HepG2 (cell line): ENCODE results near the gene BSG. TPM values are rescaled to one million over a fixed set of nuclear protein-coding genes. Genes with fewer than 3 reads are reported as not detected.

Experiments used
- IRF2 ChIP-seq: IDR thresholded peaks from 2 replicates; pipeline ENCODE4 v1.6.1; 2018; ENCODE audit warnings: missing genetic modification reagents, missing compliant biosample characterization
- KAT2B ChIP-seq: fragments of 150-350 bp; IDR thresholded peaks from 2 replicates; pipeline ENCODE4 v1.6.1; 2014; ENCODE audit warnings: low read depth, low read length, borderline replicate concordance
- KDM5A ChIP-seq: fragments of 200-600 bp; sonication (generic); IDR thresholded peaks from 2 replicates; pipeline ENCODE4 v1.7.0; 2018; ENCODE audit warnings: antibody characterized with exemption, mild to moderate bottlenecking, low read length, borderline replicate concordance
- KIAA2018 ChIP-seq: sonication (generic); formaldehyde crosslinking; IDR thresholded peaks from 2 replicates; pipeline ENCODE4 v1.5.0; 2020; ENCODE audit warnings: mild to moderate bottlenecking, missing genetic modification reagents, borderline replicate concordance
- MAFF ChIP-seq: IDR thresholded peaks from 2 replicates; pipeline ENCODE4 v1.6.1; 2011; ENCODE audit warnings: low read depth, low read length, improper control_type of control experiment
- NFAT5 ChIP-seq: sonication (generic); formaldehyde crosslinking; IDR thresholded peaks from 2 replicates; pipeline ENCODE4 v1.4.0; 2020; ENCODE audit warnings: missing genetic modification reagents
- PHF8 ChIP-seq: sonication (generic); formaldehyde crosslinking; IDR thresholded peaks from 2 replicates; pipeline ENCODE4 v1.5.0; 2020; ENCODE audit warnings: missing genetic modification reagents
- UBTF ChIP-seq: sonication (generic); formaldehyde crosslinking; IDR thresholded peaks from 2 replicates; pipeline ENCODE4 v1.4.0; 2020; ENCODE audit warnings: mild to moderate bottlenecking, missing genetic modification reagents
- YEATS4 ChIP-seq: sonication (generic); formaldehyde crosslinking; IDR thresholded peaks from 2 replicates; pipeline ENCODE4 v1.4.0; 2020; ENCODE audit warnings: missing genetic modification reagents, borderline replicate concordance
- ZFP90 ChIP-seq: sonication (generic); formaldehyde crosslinking; IDR thresholded peaks from 2 replicates; pipeline ENCODE4 v1.8.0; 2022; ENCODE audit warnings: missing genetic modification reagents, mild to moderate bottlenecking, inconsistent platforms, borderline replicate concordance
- ZNF263 ChIP-seq: sonication (generic); formaldehyde crosslinking; IDR thresholded peaks from 2 replicates; pipeline ENCODE4 v1.4.0; 2020; ENCODE audit warnings: missing genetic modification reagents
- ZNF354B ChIP-seq: sonication (generic); formaldehyde crosslinking; IDR thresholded peaks from 2 replicates; pipeline ENCODE4 v1.8.0; 2022; ENCODE audit warnings: mild to moderate bottlenecking, missing genetic modification reagents
- polyA plus RNA-seq, 8 experiments: library from polyadenylated mRNA; depleted of rRNA in 3 of 8; stranded (reverse) in 7 of 8; unstranded in 1 of 8; fragments of >200 nt; fragmentation: Illumina TruSeq in 4 of 8; extraction: Trizol in 4 of 8; gene quantifications; 2 replicates each; pipeline versions ENCODE4 v1.2.1 to v1.2.3, GENCODE V29; 2011 to 2016; ENCODE audit warnings: low read depth in 4 of 8, missing spikeins in 1 of 8, mixed read lengths in 1 of 8; ENCODE audit not compliant: insufficient read depth in 1 of 8
- total RNA-seq, 5 experiments: library from RNA; depleted of rRNA; stranded (reverse); fragments of >200 nt; fragmentation: Illumina TruSeq; extraction: Trizol; gene quantifications; 2 replicates each; pipeline ENCODE4 v1.2.3, GENCODE V29; 2016; ENCODE audit warnings: low read depth in 1 of 5

The BSG gene
- total and polyA plus RNA-seq, 2 of the 13 experiments (the other 11 are each of a cell fraction or from before 2014, with no cell fraction given), result 309 to 754 TPM

- TF ChIP-seq ZFP90 (no peak), KIAA2018 (no peak), ZNF263 (CRISPR knock-in tag) (no peak; the same call in 1 of the 2 replicates), ZNF354B (no peak), PHF8 (CRISPR knock-in tag) (peak; percentile 45; the same call in 1 of the 2 replicates), UBTF (CRISPR knock-in tag) (peak; percentile 67; the same call in 1 of the 2 replicates), KAT2B (no peak), YEATS4 (CRISPR knock-in tag) (no peak), IRF2 (CRISPR knock-in tag) (no peak), NFAT5 (CRISPR knock-in tag) (no peak), KDM5A (no peak), MAFF (no peak)
Observed at GRCh38 chr19:572743-573518, 535 bp downstream of the BSG start (continued).
